OCI-LY1 (cell line): ENCODE measurements around the gene CDH4.

Source experiments
- H2AFZ ChIP-seq: fragments of 200-600 bp; sonication (generic), shearing (Covaris generic); 2 replicates; pipeline ENCODE4 v1.6.0; 2014; ENCODE audit warnings: antibody characterized with exemption, mild to moderate bottlenecking, low read length
- H3F3A ChIP-seq: fragments of 200-600 bp; sonication (generic), shearing (Covaris generic); 2 replicates; pipeline ENCODE4 v1.6.0; 2014; ENCODE audit warnings: mild to moderate bottlenecking, antibody characterized with exemption, low read length, moderate library complexity; ENCODE audit not compliant: insufficient read depth
- H3K27ac ChIP-seq: fragments of 200-600 bp; sonication (generic); 2 replicates; pipeline ENCODE4 v1.5.1; 2014; ENCODE audit warnings: low read length, mixed run types, mild to moderate bottlenecking, low read depth; ENCODE audit not compliant: poor library complexity, severe bottlenecking
- H3K27me3 ChIP-seq: fragments of 200-600 bp; sonication (generic); 2 replicates; pipeline ENCODE4 v1.6.0; 2014; ENCODE audit warnings: antibody characterized with exemption, mild to moderate bottlenecking, low read length, moderate library complexity; ENCODE audit not compliant: insufficient read depth
- H3K36me3 ChIP-seq: fragments of 200-600 bp; sonication (generic); 2 replicates; pipeline ENCODE4 v1.6.1; 2014; ENCODE audit warnings: mild to moderate bottlenecking, antibody characterized with exemption, low read length, moderate library complexity, mixed read lengths; ENCODE audit not compliant: insufficient read depth
- H3K4me1 ChIP-seq: fragments of 200-600 bp; sonication (generic); 2 replicates; pipeline ENCODE4 v1.5.1; 2014; ENCODE audit warnings: mild to moderate bottlenecking, low read length, moderate library complexity; ENCODE audit not compliant: insufficient read depth, severe bottlenecking
- H3K4me2 ChIP-seq: fragments of 200-600 bp; sonication (generic), shearing (Covaris generic); 2 replicates; pipeline ENCODE4 v1.6.1; 2014; ENCODE audit warnings: low read length
- H3K4me3 ChIP-seq: fragments of 200-600 bp; sonication (generic); 2 replicates; pipeline ENCODE4 v1.5.1; 2014; ENCODE audit warnings: low read length, low read depth, mild to moderate bottlenecking, mixed read lengths; ENCODE audit not compliant: poor library complexity, severe bottlenecking
- H3K79me2 ChIP-seq: fragments of 200-600 bp; shearing (Covaris generic); 2 replicates; pipeline ENCODE4 v1.6.1; 2016; ENCODE audit warnings: mixed run types, low read length, mixed read lengths; ENCODE audit not compliant: insufficient read depth
- H3K9ac ChIP-seq: fragments of 200-600 bp; sonication (generic), shearing (Covaris generic); 2 replicates; pipeline ENCODE4 v1.6.1; 2014; ENCODE audit warnings: mild to moderate bottlenecking, low read length, mixed read lengths
- H3K9me2 ChIP-seq: fragments of 200-600 bp; sonication (generic), shearing (Covaris generic); 2 replicates; pipeline ENCODE4 v1.6.1; 2014; ENCODE audit warnings: low read depth, mild to moderate bottlenecking, low read length, mixed read lengths
- H3K9me3 ChIP-seq: fragments of 200-600 bp; shearing (Covaris generic); 2 replicates; pipeline ENCODE4 v1.6.1; 2014; ENCODE audit warnings: low read length, mixed read lengths
- H4K20me1 ChIP-seq: fragments of 200-600 bp; sonication (generic), shearing (Covaris generic); 2 replicates; pipeline ENCODE4 v1.6.0; 2016; ENCODE audit warnings: mild to moderate bottlenecking, low read length; ENCODE audit not compliant: insufficient read depth
- CTCF ChIP-seq: fragments of 200-600 bp; sonication (generic), shearing (Covaris generic); IDR thresholded peaks from 2 replicates; pipeline ENCODE4 v1.5.1; 2017; ENCODE audit warnings: mild to moderate bottlenecking, antibody characterized with exemption, low read length, moderate library complexity, mixed read lengths
- EZH2 ChIP-seq: fragments of 200-600 bp; sonication (generic), shearing (Covaris generic); IDR thresholded peaks from 2 replicates; pipeline ENCODE4 v1.8.0; 2017; ENCODE audit warnings: borderline replicate concordance, mixed run types, mild to moderate bottlenecking, antibody characterized with exemption, low read length, moderate library complexity, mixed read lengths

The CDH4 gene

GRCh38 chr20:61346996-61347395, 94.9 kb downstream of the CDH4 start:
- Histone ChIP-seq H3K27me3 (no peaks in the 10 kb centered on the region), H3K9ac (no peak overlapping the region)
- TF ChIP-seq EZH2 (no peak), CTCF (no peak)

GRCh38 chr20:61347443-61347842, 95.4 kb downstream of the CDH4 start:
- no peak for TF ChIP-seq CTCF
- Histone ChIP-seq H3K79me2 (no peaks in the 10 kb centered on the region), H3K9me3 (no peaks in the 10 kb centered on the region), H3F3A (no peaks in the 10 kb centered on the region), H3K9ac (no peak overlapping the region), H4K20me1 (no peaks in the 10 kb centered on the region), H3K27me3 (no peaks in the 10 kb centered on the region), H3K27ac (no peak overlapping the region), H3K4me1 (no peaks in the 10 kb centered on the region), H3K4me2 (no peak overlapping the region), H3K4me3 (no peak overlapping the region), H3K36me3 (no peaks in the 10 kb centered on the region), H3K9me2 (no peaks in the 10 kb centered on the region), H2AFZ (no peak overlapping the region)

More at GRCh38 chr20:61346996-61347395, 94.9 kb downstream of the CDH4 start:
- Histone ChIP-seq H2AFZ (no peak overlapping the region), H3K4me2 (no peak overlapping the region), H3K79me2 (no peaks in the 10 kb centered on the region), H3K9me3 (no peaks in the 10 kb centered on the region), H4K20me1 (no peaks in the 10 kb centered on the region), H3K4me3 (no peak overlapping the region), H3K27ac (no peak overlapping the region), H3F3A (no peaks in the 10 kb centered on the region), H3K9me2 (no peaks in the 10 kb centered on the region), H3K4me1 (no peaks in the 10 kb centered on the region), H3K36me3 (no peaks in the 10 kb centered on the region)

- H4K20me1 ChIP-seq = no peaks in the 10 kb centered on the region
- H3K9me3 ChIP-seq = no peaks in the 10 kb centered on the region
- no peak overlapping the region for H3K27ac ChIP-seq
- no peaks in the 10 kb centered on the region for H3K79me2 ChIP-seq
- TF ChIP-seq CTCF (no peak), EZH2 (no peak)
- no peaks in the 10 kb centered on the region for H3K27me3 ChIP-seq
- H3K4me3 ChIP-seq = no peak overlapping the region
- H2AFZ ChIP-seq = no peak overlapping the region
- H3F3A ChIP-seq = no peaks in the 10 kb centered on the region
- no peaks in the 10 kb centered on the region for H3K36me3 ChIP-seq
- no peak overlapping the region for H3K4me2 ChIP-seq
- H3K9ac ChIP-seq = no peak overlapping the region
- H3K9me2 ChIP-seq = no peaks in the 10 kb centered on the region
- no peaks in the 10 kb centered on the region for H3K4me1 ChIP-seq
Measured at GRCh38 chr20:61349447-61350165, 97.5 kb downstream of the CDH4 start.
